Activated T-cell treated with anti-CD3 and anti-CD28 coated beads, Interleukin-2, amount 50 U/mL, for 4 hours (primary cell): ENCODE results near the gene INMT. TPM values are rescaled to one million over a fixed set of nuclear protein-coding genes. Genes with fewer than 3 reads are reported as not detected.

Source experiments
- ATAC-seq, 2 donors: fragments of 200-7000 bp; cut with Tn5 transposase; one replicate each; pipeline ENCODE4 v1.10.0; 2021
- DNase-seq: peaks from one replicate; pipeline ENCODE4 v3.0.0-alpha.2; 2020
- H3K27me3 Mint-ChIP-seq: one replicate; pipeline ENCODE4 v1.8.0; 2021; ENCODE audit warnings: low read depth, mixed read lengths
- H3K36me3 Mint-ChIP-seq: one replicate; pipeline ENCODE4 v1.8.0; 2022; ENCODE audit warnings: mixed read lengths; ENCODE audit not compliant: insufficient read depth
- H3K4me1 Mint-ChIP-seq: one replicate; pipeline ENCODE4 v1.8.0; 2021; ENCODE audit warnings: low read depth, mixed read lengths
- H3K4me3 Mint-ChIP-seq: one replicate; pipeline ENCODE4 v1.8.0; 2021; ENCODE audit warnings: mild to moderate bottlenecking, moderate library complexity, mixed read lengths
- H3K9me3 Mint-ChIP-seq: one replicate; pipeline ENCODE4 v1.8.0; 2021; ENCODE audit warnings: mixed read lengths
- total RNA-seq, 3 donors: library from RNA; stranded (reverse); gene quantifications; one replicate each; pipeline ENCODE4 v1.2.1, GENCODE V29; 2021

The INMT gene
- total RNA-seq, 3 donors from 2014 or later, result 0.08 to 0.25 (median 0.14) TPM

GRCh38 chr7:30733691-30734090, 18.2 kb upstream of the INMT start:
- Mint-ChIP-seq H3K4me1 (peaks cover 32% of the 10 kb centered on the region), H3K36me3 (no peaks in the 10 kb centered on the region), H3K9me3 (no peaks in the 10 kb centered on the region), H3K4me3 (no peak overlapping the region), H3K27me3 (no peaks in the 10 kb centered on the region)
- no peak for ATAC-seq
- DNase-seq, result no peak

GRCh38 chr7:30734497-30734896, 17.4 kb upstream of the INMT start:
- H3K27me3 Mint-ChIP-seq, result no peaks in the 10 kb centered on the region
- ATAC-seq, result no peak
- peaks cover 32% of the 10 kb centered on the region for H3K4me1 Mint-ChIP-seq
- no peak overlapping the region for H3K4me3 Mint-ChIP-seq
- no peak for DNase-seq
- no peaks in the 10 kb centered on the region for H3K36me3 Mint-ChIP-seq
- H3K9me3 Mint-ChIP-seq, result no peaks in the 10 kb centered on the region

GRCh38 chr7:30735631-30736030, 16.3 kb upstream of the INMT start:
- Mint-ChIP-seq H3K36me3 (no peaks in the 10 kb centered on the region), H3K4me3 (no peak overlapping the region), H3K4me1 (peaks cover 34% of the 10 kb centered on the region), H3K27me3 (no peaks in the 10 kb centered on the region), H3K9me3 (no peaks in the 10 kb centered on the region)
- ATAC-seq, result no peak
- DNase-seq, result no peak

- DNase-seq (no peak), ATAC-seq (no peak)
- Mint-ChIP-seq H3K4me1 (peaks cover 34% of the 10 kb centered on the region), H3K27me3 (no peaks in the 10 kb centered on the region), H3K9me3 (no peaks in the 10 kb centered on the region), H3K36me3 (no peaks in the 10 kb centered on the region), H3K4me3 (no peak overlapping the region)
Measured at GRCh38 chr7:30736291-30736690, 15.6 kb upstream of the INMT start.

- ATAC-seq (peak; percentile 79 to 85), DNase-seq (no peak)
- peak overlapping the region; percentile 31 for H3K4me3 Mint-ChIP-seq
- peaks cover 30% of the 10 kb centered on the region for H3K4me1 Mint-ChIP-seq
- H3K27me3 Mint-ChIP-seq, result no peaks in the 10 kb centered on the region
- H3K9me3 Mint-ChIP-seq, result no peaks in the 10 kb centered on the region
- no peaks in the 10 kb centered on the region for H3K36me3 Mint-ChIP-seq
Measured at GRCh38 chr7:30738026-30738915, 13.7 kb upstream of the INMT start.

GRCh38 chr7:30739691-30740090, 12.2 kb upstream of the INMT start:
- ATAC-seq (no peak), DNase-seq (no peak)
- no peaks in the 10 kb centered on the region for H3K36me3 Mint-ChIP-seq
- no peaks in the 10 kb centered on the region for H3K27me3 Mint-ChIP-seq
- H3K9me3 Mint-ChIP-seq, result no peaks in the 10 kb centered on the region
- H3K4me1 Mint-ChIP-seq, result peaks cover 39% of the 10 kb centered on the region
- no peak overlapping the region for H3K4me3 Mint-ChIP-seq

GRCh38 chr7:30740417-30741181, 11.3 kb upstream of the INMT start:
- Mint-ChIP-seq H3K36me3 (no peaks in the 10 kb centered on the region), H3K9me3 (no peaks in the 10 kb centered on the region), H3K4me1 (peaks cover 39% of the 10 kb centered on the region), H3K4me3 (no peak overlapping the region), H3K27me3 (no peaks in the 10 kb centered on the region)
- peak; percentile 59 to 63 for ATAC-seq
- DNase-seq, result peak; percentile 72

GRCh38 chr7:30741289-30741688, 10.6 kb upstream of the INMT start:
- H3K4me1 Mint-ChIP-seq, result peaks cover 39% of the 10 kb centered on the region
- no peaks in the 10 kb centered on the region for H3K27me3 Mint-ChIP-seq
- DNase-seq (no peak), ATAC-seq (no peak)
- no peaks in the 10 kb centered on the region for H3K36me3 Mint-ChIP-seq
- no peak overlapping the region for H3K4me3 Mint-ChIP-seq
- H3K9me3 Mint-ChIP-seq, result no peaks in the 10 kb centered on the region

GRCh38 chr7:30743371-30744074, 8.4 kb upstream of the INMT start:
- H3K9me3 Mint-ChIP-seq, result no peaks in the 10 kb centered on the region
- no peaks in the 10 kb centered on the region for H3K36me3 Mint-ChIP-seq
- no peak overlapping the region for H3K4me3 Mint-ChIP-seq
- DNase-seq (no peak), ATAC-seq (no peak)
- no peaks in the 10 kb centered on the region for H3K27me3 Mint-ChIP-seq
- H3K4me1 Mint-ChIP-seq, result peaks cover 23% of the 10 kb centered on the region

GRCh38 chr7:30744075-30744417, 7.9 kb upstream of the INMT start:
- Mint-ChIP-seq H3K4me3 (peak overlapping the region; percentile 4), H3K36me3 (no peaks in the 10 kb centered on the region), H3K9me3 (no peaks in the 10 kb centered on the region), H3K4me1 (peaks cover 17% of the 10 kb centered on the region), H3K27me3 (no peaks in the 10 kb centered on the region)
- DNase-seq, result no peak
- no peak for ATAC-seq

- H3K4me3 Mint-ChIP-seq, result no peak overlapping the region
- no peak for DNase-seq
- no peaks in the 10 kb centered on the region for H3K36me3 Mint-ChIP-seq
- peaks cover 11% of the 10 kb centered on the region for H3K4me1 Mint-ChIP-seq
- H3K27me3 Mint-ChIP-seq, result no peaks in the 10 kb centered on the region
- no peak for ATAC-seq
- no peaks in the 10 kb centered on the region for H3K9me3 Mint-ChIP-seq
Measured at GRCh38 chr7:30745261-30745941, 6.5 kb upstream of the INMT start.

- no peak overlapping the region for H3K4me3 Mint-ChIP-seq
- H3K27me3 Mint-ChIP-seq, result no peaks in the 10 kb centered on the region
- H3K9me3 Mint-ChIP-seq, result no peaks in the 10 kb centered on the region
- H3K36me3 Mint-ChIP-seq, result no peaks in the 10 kb centered on the region
- ATAC-seq, result no peak
- H3K4me1 Mint-ChIP-seq, result no peaks in the 10 kb centered on the region
- DNase-seq, result no peak
Measured at GRCh38 chr7:30750010-30750409, 1.9 kb upstream of the INMT start.

GRCh38 chr7:30750683-30751650, 968 bp upstream of the INMT start:
- Mint-ChIP-seq H3K36me3 (no peaks in the 10 kb centered on the region), H3K4me1 (no peaks in the 10 kb centered on the region), H3K9me3 (no peaks in the 10 kb centered on the region), H3K4me3 (no peak overlapping the region), H3K27me3 (no peaks in the 10 kb centered on the region)
- no peak for ATAC-seq
- no peak for DNase-seq
